Measurements from ENCODE around the gene PPIL3. TPM values are rescaled to one million over a fixed set of nuclear protein-coding genes. Genes with fewer than 3 reads are reported as not detected.
"Not testable (repeated sequence)": the region's sequence is repeated elsewhere in the genome, so short reads cannot be mapped to it uniquely, and the experiment has no call there.

Gene PPIL3
- 18.9 and 20.6 TPM in 2 replicates for total RNA-seq

DNA sequence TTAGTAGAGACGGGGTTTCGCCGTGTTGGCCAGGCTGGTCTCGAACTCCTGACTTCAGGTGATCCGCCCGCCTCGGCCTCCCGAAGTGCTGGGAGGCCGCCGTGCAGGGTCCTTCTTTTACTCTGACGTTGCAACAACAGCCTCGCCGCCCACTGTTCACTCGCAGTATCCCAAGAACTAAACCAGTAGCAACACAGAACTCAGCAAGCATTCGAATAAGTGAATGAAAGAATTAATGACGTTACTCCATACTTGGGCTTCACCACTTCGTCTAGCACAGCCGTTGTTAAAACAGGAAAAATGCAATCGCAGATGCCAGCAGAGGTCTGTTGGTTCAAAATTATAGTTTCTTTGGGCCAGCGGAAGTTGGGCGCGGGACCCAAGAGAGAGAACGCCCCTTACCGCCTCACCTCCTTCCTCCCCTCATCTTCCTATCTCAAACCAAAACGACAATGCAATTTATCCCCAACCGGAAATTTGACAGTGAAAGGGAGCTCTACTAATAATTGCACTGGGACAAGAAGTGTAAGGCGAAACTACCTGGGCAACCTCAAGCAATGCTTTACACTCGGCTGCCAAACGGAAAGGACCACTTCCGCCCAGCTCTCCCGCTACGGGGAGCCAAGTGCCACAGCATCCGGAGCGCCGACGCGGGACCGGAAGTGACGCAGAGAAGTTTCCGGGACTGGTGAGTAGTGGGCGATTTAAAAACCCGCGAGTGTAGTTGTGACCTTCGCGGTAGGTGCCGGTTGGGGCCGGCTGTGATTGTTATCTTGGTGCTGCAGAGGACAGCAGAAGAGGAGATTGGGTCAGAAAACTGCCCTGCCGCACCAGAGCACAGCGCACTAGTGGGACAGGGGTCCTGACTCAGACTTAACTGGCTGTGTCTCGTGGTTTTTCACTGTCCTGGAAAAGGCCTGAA lies at the start of gene PPIL3, which contains the start of gene NIF3L1:
Gene PPIL3, minus strand, starts transcription at position 374 of the 922 bp plus-strand sequence. CDS start 1,462 bp downstream, outside the sequence.
Gene NIF3L1, plus strand, starts transcription at position 668 of the 922 bp plus-strand sequence. CDS start 2,573 bp downstream, outside the sequence.
- DNase-seq = peak; percentile 99

DNA sequence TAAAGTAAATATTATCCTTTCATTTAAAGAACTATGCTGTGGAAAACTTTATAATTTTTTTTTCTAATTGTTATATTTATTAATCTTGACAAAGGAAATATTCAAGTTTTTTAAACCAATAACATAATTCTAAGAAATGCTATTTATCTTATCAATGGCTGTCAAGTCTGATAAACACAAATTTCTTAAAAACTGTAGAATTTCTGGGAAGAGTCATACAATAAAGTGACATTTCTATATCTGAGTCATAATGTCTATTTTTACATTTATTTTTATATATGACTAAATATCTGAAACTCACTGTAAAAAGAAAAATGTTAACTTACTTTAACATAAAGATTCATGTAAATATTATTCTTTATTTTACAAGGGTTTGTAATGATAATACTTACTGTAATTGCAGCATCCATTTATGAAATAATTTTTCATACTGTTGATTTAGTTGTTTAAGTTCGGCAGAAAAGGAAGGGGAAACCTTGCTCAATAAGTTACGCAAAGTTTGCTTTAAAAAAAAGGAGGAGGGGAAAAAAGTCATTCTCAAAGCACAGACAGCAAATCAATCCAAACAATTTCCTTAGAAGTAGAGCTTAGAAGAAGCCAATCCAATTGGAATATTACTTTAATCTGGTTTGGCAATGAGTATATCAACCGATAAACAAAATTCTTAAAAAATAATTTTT lies 42.2 kb upstream of the PPIL3 start:
- DNase-seq = no peak

DNA sequence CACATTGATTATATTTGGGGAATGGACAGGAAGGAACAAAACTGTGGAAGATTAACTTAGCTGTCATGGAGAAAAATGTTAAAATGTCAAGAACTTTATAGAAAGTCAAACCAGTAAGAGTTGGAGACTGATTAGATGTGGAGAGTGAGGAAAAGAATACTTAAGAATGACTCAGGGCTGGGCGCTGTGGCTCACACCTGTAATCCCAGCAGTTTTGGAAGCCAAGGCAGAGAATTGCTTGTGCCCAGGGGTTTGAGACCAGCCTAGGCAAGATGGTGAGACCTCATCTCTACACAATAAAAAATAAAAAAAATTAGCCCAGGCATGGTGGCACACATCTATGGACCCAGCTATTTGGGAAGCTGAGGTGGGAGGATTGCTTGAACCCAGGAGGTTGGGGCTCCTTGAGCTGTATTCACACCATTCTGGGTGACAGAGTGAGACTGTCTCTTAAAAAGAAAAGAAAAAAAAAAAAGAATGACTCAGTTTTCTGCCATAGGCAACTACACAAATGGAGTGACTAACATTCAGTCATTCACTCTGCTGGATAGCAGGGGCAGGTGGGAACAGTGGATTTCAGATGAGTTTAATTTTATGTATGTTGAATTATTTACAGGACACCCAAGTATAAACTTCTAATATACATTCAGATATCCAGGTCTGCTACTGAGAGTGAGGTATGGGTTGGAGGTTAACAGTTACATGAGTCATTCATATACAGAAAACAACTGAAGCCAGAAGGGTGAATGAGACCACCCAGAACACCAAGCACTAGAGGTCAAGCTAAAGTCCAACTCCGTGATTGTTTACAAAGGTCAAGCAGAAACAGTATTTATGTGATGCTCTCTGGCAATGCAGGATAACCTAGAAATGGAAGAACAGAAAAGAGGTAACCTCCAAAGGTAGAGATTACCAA lies 40.7 kb upstream of the PPIL3 start:
- no peak for DNase-seq

DNA sequence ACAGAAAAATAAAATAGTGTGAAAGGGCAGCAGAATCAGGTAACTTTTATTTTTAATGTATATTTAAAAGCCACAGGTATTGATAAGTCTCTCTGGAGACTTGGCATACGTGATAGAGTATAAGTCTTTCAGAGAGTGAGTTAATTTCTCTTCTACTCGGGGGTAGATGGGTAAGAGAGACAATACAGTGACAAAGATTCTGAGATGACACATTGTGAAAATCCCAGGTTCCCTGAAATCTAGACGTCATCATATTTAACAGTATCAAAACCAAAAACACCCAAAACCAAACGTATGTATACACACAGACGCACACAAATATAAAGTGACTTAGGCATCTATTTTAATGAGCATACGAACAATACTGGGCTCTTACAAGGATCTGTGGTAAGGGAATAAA lies 33.6 kb upstream of the PPIL3 start:
- no peak for DNase-seq

DNA sequence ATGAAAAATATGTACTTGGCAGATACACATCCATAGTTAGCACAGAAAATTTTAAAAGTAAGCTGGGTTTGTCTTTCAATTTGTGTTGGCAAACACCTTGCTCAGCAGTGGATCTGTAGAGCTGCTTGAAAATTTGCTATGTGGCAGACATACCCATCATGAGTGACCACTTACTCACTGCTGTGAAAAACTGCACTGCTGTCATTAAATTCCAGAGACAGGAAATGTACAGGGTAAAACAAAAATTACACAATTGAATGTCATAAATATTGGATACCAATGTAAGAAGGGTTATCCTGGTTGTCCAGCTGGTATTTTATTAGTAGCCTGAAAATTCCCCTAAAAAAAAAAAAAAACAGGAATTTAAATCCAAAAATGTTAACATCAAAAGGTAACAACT lies 24.8 kb upstream of the PPIL3 start:
- DNase-seq = peak; percentile 7

GRCh38 chr2:200909958-200910357 lies 21.1 kb upstream of the PPIL3 start:
- DNase-seq = no peak

- DNase-seq = peak; percentile 89
These were observed 16.9 kb upstream of the PPIL3 start for GRCh38 chr2:200905618-200906296.

DNA sequence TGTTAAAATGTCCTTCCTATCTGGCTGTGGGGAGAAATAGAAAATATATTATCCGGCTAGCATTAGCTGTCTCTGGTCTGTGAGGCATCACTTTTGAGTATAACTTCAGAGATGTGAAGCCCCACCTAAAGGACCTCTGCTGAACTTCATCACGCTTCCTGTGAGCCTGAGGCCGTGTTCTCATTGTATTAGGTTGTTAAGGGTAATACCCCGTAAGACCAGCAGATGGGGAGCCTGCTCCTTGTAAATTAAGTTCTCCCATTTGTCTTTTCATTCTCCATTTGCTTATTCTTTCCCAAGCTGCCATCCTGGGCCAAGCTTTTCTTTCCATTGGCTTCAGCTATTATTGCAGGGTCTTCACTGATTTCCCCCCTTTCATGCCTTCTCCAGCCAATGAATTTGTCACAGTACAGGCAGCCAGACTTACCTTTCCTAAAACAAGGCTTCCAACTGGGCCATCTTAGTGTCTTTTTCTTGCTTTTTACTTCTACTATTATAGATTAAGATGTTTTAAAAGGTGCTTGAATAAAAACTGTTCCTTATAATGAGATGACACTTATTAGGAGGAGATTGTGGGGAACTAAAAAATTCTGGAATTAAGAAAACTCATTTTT lies 12.7 kb upstream of the PPIL3 start:
- DNase-seq = peak; percentile 95

- DNase-seq = no peak
These were observed 10.6 kb upstream of the PPIL3 start for GRCh38 chr2:200899482-200899881.

DNA sequence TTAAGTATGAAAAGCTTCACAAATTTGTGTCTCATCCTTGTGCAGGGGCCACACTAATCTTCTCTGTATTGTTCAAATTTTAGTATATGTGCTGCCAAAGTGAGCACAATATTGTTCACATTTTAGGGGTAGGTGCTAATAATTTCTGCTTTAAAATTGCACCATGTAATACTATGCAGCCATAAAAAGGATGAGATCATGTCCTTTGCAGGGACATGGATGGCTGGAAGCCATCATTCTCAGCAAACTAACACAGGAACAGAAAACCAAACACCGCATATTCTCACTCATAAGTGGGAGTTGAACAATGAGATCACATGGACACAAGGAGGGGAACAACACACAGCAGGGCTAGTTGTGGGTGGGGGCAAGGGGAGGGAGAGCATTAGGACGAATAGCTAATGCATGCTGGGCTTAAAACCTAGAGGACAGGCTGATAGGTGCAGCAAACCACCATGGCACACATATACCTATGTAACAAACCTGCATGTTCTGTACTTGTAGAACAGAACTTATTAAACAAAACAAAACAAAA lies 7.1 kb downstream of the PPIL3 start:
- DNase-seq = not testable (repeated sequence)

- DNase-seq = no peak
These were observed 10.5 kb downstream of the PPIL3 start for GRCh38 chr2:200878289-200878880.

DNA sequence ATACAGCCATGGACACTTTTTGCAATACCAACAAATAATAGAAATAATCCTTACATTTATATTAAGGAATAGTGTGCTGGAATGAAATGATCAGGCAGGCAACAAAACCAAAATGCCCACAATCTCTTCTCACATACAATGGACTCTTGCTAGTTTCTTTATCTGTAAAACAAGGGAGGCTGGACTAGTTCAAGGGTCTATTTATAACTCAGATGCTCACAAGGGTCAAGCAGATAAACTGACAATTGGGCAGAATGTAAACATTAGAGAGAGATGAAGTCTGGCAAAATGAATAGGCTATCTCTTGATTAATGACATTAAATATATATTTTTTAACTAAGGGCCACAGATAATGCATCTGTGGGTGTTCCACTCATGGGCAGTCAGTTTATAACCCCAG lies 11.4 kb downstream of the PPIL3 start:
- DNase-seq = no peak

- no peak for DNase-seq
These were observed 15.3 kb downstream of the PPIL3 start for GRCh38 chr2:200873560-200873959.

GRCh38 chr2:200871151-200871550 lies 17.7 kb downstream of the PPIL3 start:
- no peak for DNase-seq

- no peak for DNase-seq
These were observed 19.9 kb downstream of the PPIL3 start for GRCh38 chr2:200869014-200869413.

- DNase-seq = peak; percentile 96
These were observed 24.5 kb downstream of the PPIL3 start, which contains the start of gene CLK1 for GRCh38 chr2:200864176-200865034. Gene CLK1 (minus strand): TSS chr2:200864658. CDS start chr2:200861862, 2,796 bp downstream.

DNA sequence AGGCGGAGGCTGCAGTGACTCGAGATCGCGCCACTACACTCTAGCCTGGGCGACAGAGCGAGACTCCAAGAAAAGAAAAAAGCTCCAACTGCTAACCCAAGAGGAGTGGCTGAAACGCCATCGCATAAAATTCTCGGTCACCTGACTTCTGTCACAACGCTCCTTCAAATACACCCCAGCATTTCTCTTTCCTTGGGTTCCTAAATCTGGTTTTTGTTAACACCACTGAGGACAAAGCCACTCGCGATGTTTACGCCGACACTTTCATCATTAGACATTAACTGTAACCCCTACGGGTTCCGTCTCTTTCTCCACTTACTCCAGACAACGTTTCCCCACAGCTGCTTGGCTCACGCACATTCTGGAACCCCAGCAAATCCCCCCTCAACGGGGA lies 25.1 kb downstream of the PPIL3 start:
- DNase-seq = no peak

- peak; percentile 77 for DNase-seq
These were observed 26.3 kb downstream of the PPIL3 start for GRCh38 chr2:200862532-200863000.

DNA sequence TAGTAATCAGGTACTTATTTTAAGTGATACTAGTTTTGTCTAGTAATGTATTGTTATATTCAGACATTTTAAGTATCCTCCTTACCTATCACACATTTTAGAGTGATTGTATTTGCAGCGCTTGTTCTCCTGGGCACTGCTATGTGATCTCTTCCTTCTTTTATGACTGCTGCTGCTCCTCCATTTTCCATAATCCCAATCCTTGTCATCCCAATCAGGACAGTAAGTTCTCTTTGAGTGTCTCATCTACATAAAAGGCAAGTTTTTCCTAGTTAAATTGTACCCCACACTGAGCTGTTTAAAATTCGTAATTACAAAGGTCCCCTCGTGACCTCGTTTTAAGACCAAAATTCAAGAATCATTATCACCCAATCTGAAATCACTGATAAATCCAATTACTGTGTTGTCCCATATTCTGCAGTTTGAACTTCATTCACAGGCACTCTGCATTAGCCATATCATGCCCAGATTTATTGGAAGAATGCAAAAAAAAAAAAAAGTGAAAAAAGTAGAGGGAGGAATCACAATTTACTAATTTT lies 27.2 kb downstream of the PPIL3 start:
- DNase-seq = no peak
